ENCODE results near the gene C4orf54.
A peak's percentile ranks its signal among the peaks of the same experiment; 100 is the strongest.

Gene C4orf54

GRCh38 chr4:99658666-99659065 lies 1.0 kb upstream of the C4orf54 start:
- H4K91ac ChIP-seq (ENCODE audit: low read depth, low read length) = no peak overlapping the region
- H3K4me1 ChIP-seq (ENCODE audit: control insufficient read depth in 1 of 2, insufficient read depth in 2 of 2, low read length in 2 of 2) = no peaks in the 10 kb centered on the region
- no peak overlapping the region for H3K18ac ChIP-seq (ENCODE audit: low read length)
- no peak overlapping the region for H3K4ac ChIP-seq (ENCODE audit: low read depth, low read length)
- H3K9me3 ChIP-seq (ENCODE audit: insufficient read depth, low read depth, low read length) = peaks cover 2% of the 10 kb centered on the region
- H2BK12ac ChIP-seq (ENCODE audit: low read length) = no peak overlapping the region
- H2AK5ac ChIP-seq (ENCODE audit: low read length) = no peak overlapping the region
- H4K12ac ChIP-seq (ENCODE audit: low read depth, low read length) = no peak overlapping the region
- no peaks in the 10 kb centered on the region for H3K36me3 ChIP-seq (ENCODE audit: control insufficient read depth in 1 of 2, insufficient read depth in 2 of 2, low read length in 2 of 2)
- H3K79me1 ChIP-seq (ENCODE audit: low read length) = no peaks in the 10 kb centered on the region
- H2AFZ ChIP-seq (ENCODE audit: insufficient read depth, low read length, poor library complexity) = no peak overlapping the region
- no peak overlapping the region for H2BK120ac ChIP-seq (ENCODE audit: insufficient read depth, low read length, poor library complexity)
- H3K14ac ChIP-seq (ENCODE audit: low read length) = no peak overlapping the region
- no peak overlapping the region for H4K8ac ChIP-seq (ENCODE audit: low read depth, low read length)
- no peak overlapping the region for H3K27ac ChIP-seq (ENCODE audit: low read depth, low read length)
- no peak overlapping the region for H3K9ac ChIP-seq (ENCODE audit: low read length)
- H2BK5ac ChIP-seq (ENCODE audit: low read depth, low read length, poor library complexity) = no peak overlapping the region
- H3K27me3 ChIP-seq (ENCODE audit: insufficient read depth, low read length) = no peaks in the 10 kb centered on the region
- H3K4me2 ChIP-seq (ENCODE audit: low read length) = no peak overlapping the region
- no peak for DNase-seq
- WGBS (ENCODE audit: extremely low coverage, insufficient coverage, insufficient read length) = no CpG with 5 or more reads among the region's 4 CpGs
- no peaks in the 10 kb centered on the region for H3K79me2 ChIP-seq (ENCODE audit: control insufficient read depth, insufficient read depth, low read length, poor library complexity)
- H3K4me3 ChIP-seq (ENCODE audit: low read depth, low read length) = no peak overlapping the region
- no peak overlapping the region for H3K23ac ChIP-seq (ENCODE audit: low read length)

- Histone ChIP-seq H3K79me2 (ENCODE audit: control insufficient read depth, insufficient read depth, low read length, poor library complexity) (no peaks in the 10 kb centered on the region), H3K4me2 (ENCODE audit: low read length) (no peak overlapping the region), H2BK5ac (ENCODE audit: low read depth, low read length, poor library complexity) (no peak overlapping the region), H2AFZ (ENCODE audit: insufficient read depth, low read length, poor library complexity) (no peak overlapping the region), H3K27me3 (ENCODE audit: insufficient read depth, low read length) (no peaks in the 10 kb centered on the region), H4K91ac (ENCODE audit: low read depth, low read length) (no peak overlapping the region), H3K23ac (ENCODE audit: low read length) (no peak overlapping the region), H3K79me1 (ENCODE audit: low read length) (no peaks in the 10 kb centered on the region), H2BK120ac (ENCODE audit: insufficient read depth, low read length, poor library complexity) (no peak overlapping the region), H3K4me1 (ENCODE audit: control insufficient read depth in 1 of 2, insufficient read depth in 2 of 2, low read length in 2 of 2) (no peaks in the 10 kb centered on the region), H4K8ac (ENCODE audit: low read depth, low read length) (no peak overlapping the region), H3K36me3 (ENCODE audit: control insufficient read depth in 1 of 2, insufficient read depth in 2 of 2, low read length in 2 of 2) (no peaks in the 10 kb centered on the region), H3K9ac (ENCODE audit: low read length) (no peak overlapping the region), H3K9me3 (ENCODE audit: insufficient read depth, low read depth, low read length) (peaks cover 2% of the 10 kb centered on the region), H3K4me3 (ENCODE audit: low read depth, low read length) (no peak overlapping the region), H3K27ac (ENCODE audit: low read depth, low read length) (no peak overlapping the region), H2AK5ac (ENCODE audit: low read length) (no peak overlapping the region), H2BK12ac (ENCODE audit: low read length) (no peak overlapping the region), H3K14ac (ENCODE audit: low read length) (no peak overlapping the region), H3K4ac (ENCODE audit: low read depth, low read length) (no peak overlapping the region), H3K18ac (ENCODE audit: low read length) (no peak overlapping the region), H4K12ac (ENCODE audit: low read depth, low read length) (no peak overlapping the region)
- WGBS (ENCODE audit: extremely low coverage, insufficient coverage, insufficient read length) = no CpG with 5 or more reads among the region's 9 CpGs
- DNase-seq = peak in 1 of 2 donors; percentile 2
Observed at GRCh38 chr4:99655308-99656081, 2.1 kb downstream of the C4orf54 start.

- Histone ChIP-seq H3K36me3 (ENCODE audit: control insufficient read depth in 1 of 2, insufficient read depth in 2 of 2, low read length in 2 of 2) (no peaks in the 10 kb centered on the region), H4K12ac (ENCODE audit: low read depth, low read length) (no peak overlapping the region), H2AK5ac (ENCODE audit: low read length) (no peak overlapping the region), H3K79me2 (ENCODE audit: control insufficient read depth, insufficient read depth, low read length, poor library complexity) (no peaks in the 10 kb centered on the region), H3K27me3 (ENCODE audit: insufficient read depth, low read length) (no peaks in the 10 kb centered on the region), H4K91ac (ENCODE audit: low read depth, low read length) (no peak overlapping the region), H3K4me1 (ENCODE audit: control insufficient read depth in 1 of 2, insufficient read depth in 2 of 2, low read length in 2 of 2) (no peaks in the 10 kb centered on the region), H2BK120ac (ENCODE audit: insufficient read depth, low read length, poor library complexity) (no peak overlapping the region), H3K4me2 (ENCODE audit: low read length) (no peak overlapping the region), H3K23ac (ENCODE audit: low read length) (no peak overlapping the region), H3K9me3 (ENCODE audit: insufficient read depth, low read depth, low read length) (peaks cover 2% of the 10 kb centered on the region), H4K8ac (ENCODE audit: low read depth, low read length) (no peak overlapping the region), H3K79me1 (ENCODE audit: low read length) (no peaks in the 10 kb centered on the region), H3K18ac (ENCODE audit: low read length) (no peak overlapping the region), H3K9ac (ENCODE audit: low read length) (no peak overlapping the region), H2BK12ac (ENCODE audit: low read length) (no peak overlapping the region), H3K4ac (ENCODE audit: low read depth, low read length) (no peak overlapping the region), H3K27ac (ENCODE audit: low read depth, low read length) (no peak overlapping the region), H2AFZ (ENCODE audit: insufficient read depth, low read length, poor library complexity) (no peak overlapping the region), H2BK5ac (ENCODE audit: low read depth, low read length, poor library complexity) (no peak overlapping the region), H3K14ac (ENCODE audit: low read length) (no peak overlapping the region), H3K4me3 (ENCODE audit: low read depth, low read length) (no peak overlapping the region)
- DNase-seq = peak in 1 of 2 donors; percentile 30
- no CpG with 5 or more reads among the region's 15 CpGs for WGBS (ENCODE audit: extremely low coverage, insufficient coverage, insufficient read length)
Observed at GRCh38 chr4:99654361-99654761, 3.3 kb downstream of the C4orf54 start.

- H3K27ac ChIP-seq (ENCODE audit: low read depth, low read length) = no peak overlapping the region
- H4K12ac ChIP-seq (ENCODE audit: low read depth, low read length) = no peak overlapping the region
- H3K9me3 ChIP-seq (ENCODE audit: insufficient read depth, low read depth, low read length) = peaks cover 2% of the 10 kb centered on the region
- H2BK5ac ChIP-seq (ENCODE audit: low read depth, low read length, poor library complexity) = no peak overlapping the region
- no peak overlapping the region for H2AK5ac ChIP-seq (ENCODE audit: low read length)
- no peaks in the 10 kb centered on the region for H3K79me1 ChIP-seq (ENCODE audit: low read length)
- H3K14ac ChIP-seq (ENCODE audit: low read length) = no peak overlapping the region
- no peak overlapping the region for H4K91ac ChIP-seq (ENCODE audit: low read depth, low read length)
- H3K27me3 ChIP-seq (ENCODE audit: insufficient read depth, low read length) = no peaks in the 10 kb centered on the region
- no peak overlapping the region for H3K4ac ChIP-seq (ENCODE audit: low read depth, low read length)
- H2AFZ ChIP-seq (ENCODE audit: insufficient read depth, low read length, poor library complexity) = no peak overlapping the region
- DNase-seq = no peak
- no peak overlapping the region for H3K23ac ChIP-seq (ENCODE audit: low read length)
- no peak overlapping the region for H4K8ac ChIP-seq (ENCODE audit: low read depth, low read length)
- H3K4me1 ChIP-seq (ENCODE audit: control insufficient read depth in 1 of 2, insufficient read depth in 2 of 2, low read length in 2 of 2) = no peaks in the 10 kb centered on the region
- H3K4me3 ChIP-seq (ENCODE audit: low read depth, low read length) = no peak overlapping the region
- no peaks in the 10 kb centered on the region for H3K36me3 ChIP-seq (ENCODE audit: control insufficient read depth in 1 of 2, insufficient read depth in 2 of 2, low read length in 2 of 2)
- H2BK120ac ChIP-seq (ENCODE audit: insufficient read depth, low read length, poor library complexity) = no peak overlapping the region
- no peak overlapping the region for H3K9ac ChIP-seq (ENCODE audit: low read length)
- no peak overlapping the region for H3K18ac ChIP-seq (ENCODE audit: low read length)
- WGBS (ENCODE audit: extremely low coverage, insufficient coverage, insufficient read length) = no CpG with 5 or more reads among the region's 9 CpGs
- no peak overlapping the region for H2BK12ac ChIP-seq (ENCODE audit: low read length)
- H3K4me2 ChIP-seq (ENCODE audit: low read length) = no peak overlapping the region
- no peaks in the 10 kb centered on the region for H3K79me2 ChIP-seq (ENCODE audit: control insufficient read depth, insufficient read depth, low read length, poor library complexity)
Observed at GRCh38 chr4:99653916-99654315, 3.7 kb downstream of the C4orf54 start.
